Activated CD8-positive, alpha-beta memory T cell treated with anti-CD3 and anti-CD28 coated beads, Interleukin-2, amount 50 U/mL, for 4 hours (primary cell): ENCODE data around the gene CHCHD5.
"Not testable (repeated sequence)": the region's sequence is repeated elsewhere in the genome, so short reads cannot be mapped to it uniquely, and the experiment has no call there.

Experiments used
- DNase-seq: peaks from one replicate; pipeline ENCODE4 v3.0.0-alpha.2; 2020

Gene CHCHD5

DNA sequence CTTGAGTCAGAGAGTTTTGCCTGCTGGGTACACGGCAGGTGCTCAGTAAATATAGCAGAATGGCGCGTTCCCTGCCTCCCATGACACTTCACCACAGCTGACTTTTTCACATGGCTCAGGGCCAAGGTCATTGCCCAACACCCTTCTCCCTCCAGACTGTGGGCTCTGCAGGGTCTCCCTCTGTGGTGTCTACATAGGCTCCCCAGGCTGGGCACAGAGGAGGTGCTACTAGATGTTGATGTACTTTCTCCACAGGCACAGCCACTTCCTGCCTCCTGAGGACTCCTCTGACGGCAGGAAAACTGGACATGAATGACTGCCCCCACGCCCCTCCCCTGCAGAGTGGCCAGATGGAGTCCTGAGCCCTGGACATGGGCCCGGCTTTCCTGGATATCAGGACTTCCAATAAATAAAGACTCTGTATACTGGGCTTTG, 4.2 kb downstream of the CHCHD5 start:
- DNase-seq: no peak

DNA sequence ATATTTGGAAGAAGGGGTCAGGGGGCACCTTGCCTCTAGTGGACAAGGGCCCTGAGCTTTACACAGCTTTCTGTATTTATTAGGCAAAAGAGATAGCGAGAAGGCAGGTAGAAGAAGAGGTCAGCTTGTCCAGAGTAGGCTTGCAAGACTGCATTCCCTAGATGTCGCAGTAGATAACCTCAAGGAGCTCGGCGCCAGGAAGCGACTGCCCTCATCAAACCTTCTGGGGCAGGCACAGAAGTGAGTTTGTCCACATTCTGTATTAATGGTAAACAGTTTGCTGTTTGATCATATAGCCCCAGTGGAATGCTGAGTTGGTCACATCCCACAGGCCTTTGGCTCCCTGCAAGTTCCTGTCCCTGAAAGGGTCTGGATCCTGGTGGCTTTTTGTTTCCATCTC, 7.0 kb downstream of the CHCHD5 start:
- DNase-seq: no peak

DNA sequence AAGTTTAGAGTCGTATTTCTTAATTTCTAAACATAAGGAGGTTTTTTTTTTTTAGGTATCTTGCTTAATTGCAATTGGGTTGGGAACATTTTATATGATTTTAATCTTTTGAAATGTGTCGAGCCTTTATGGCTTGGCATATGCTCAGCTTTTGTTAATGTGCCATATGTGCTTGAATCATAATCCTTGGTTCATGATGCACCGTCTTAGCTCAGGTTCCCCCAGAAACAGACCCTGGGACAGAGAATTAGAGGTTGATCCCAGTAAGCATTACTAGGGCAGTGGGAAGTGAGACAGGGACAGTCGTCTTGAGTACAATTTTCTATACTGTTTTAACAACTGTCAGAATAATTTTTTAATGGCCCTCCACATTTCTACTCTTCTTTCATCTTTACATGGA, 9.3 kb downstream of the CHCHD5 start:
- no peak for DNase-seq

DNA sequence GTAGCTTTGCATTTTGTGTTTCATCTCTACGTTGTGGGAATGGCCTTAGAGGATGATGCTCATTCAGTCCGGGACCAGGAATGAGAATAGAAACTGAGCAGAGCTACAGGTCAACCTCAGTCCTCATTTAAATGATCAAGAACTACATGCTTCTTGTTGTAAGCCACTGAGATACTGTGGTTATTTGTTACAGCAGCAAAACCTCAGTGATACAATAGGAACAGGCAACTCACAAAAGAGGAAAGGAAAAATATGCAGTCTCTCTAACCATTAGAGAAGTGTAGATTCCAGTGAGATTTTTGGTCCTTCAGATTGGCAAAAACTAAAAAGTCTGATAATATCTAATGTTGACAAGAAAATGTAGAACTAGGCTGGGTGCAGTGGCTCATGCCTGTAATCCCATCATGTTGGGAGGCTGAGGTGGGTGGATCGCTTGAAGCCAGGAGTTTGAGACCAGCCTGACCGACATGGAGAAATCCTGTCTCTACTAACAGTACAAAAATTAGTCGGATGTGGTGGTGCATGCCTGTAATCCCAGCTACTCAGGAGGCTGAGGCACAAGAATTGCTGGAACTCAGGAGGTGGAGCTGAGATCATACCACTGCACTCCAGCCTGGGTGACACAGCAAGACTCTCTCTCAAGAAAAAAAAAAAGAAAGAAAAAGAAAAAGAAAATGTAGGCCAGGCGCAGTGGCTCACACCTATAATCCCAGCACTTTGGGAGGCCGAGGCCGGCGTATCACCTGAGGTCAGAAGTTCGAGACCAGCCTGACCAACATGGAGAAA, 13.3 kb downstream of the CHCHD5 start:
- no peak for DNase-seq

DNA sequence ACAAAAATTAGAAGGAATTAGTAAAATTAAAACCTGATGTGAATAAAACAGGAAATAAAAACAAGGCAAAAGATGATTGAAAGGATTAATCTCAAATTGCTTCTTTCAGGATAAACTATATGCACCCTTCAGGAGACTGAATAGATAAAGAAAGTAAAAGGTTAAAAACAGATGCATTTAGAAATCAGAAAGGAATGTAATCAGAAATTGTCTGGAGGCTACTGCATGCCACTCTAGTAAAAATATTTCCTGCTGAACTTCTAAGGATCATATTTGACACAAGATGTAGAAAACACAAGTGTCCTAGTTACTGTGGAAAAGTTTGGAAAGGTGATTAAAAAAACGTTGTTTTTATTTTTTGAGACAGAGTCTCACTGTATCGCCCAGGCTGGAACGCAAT, 16.2 kb downstream of the CHCHD5 start:
- DNase-seq: no peak

DNA sequence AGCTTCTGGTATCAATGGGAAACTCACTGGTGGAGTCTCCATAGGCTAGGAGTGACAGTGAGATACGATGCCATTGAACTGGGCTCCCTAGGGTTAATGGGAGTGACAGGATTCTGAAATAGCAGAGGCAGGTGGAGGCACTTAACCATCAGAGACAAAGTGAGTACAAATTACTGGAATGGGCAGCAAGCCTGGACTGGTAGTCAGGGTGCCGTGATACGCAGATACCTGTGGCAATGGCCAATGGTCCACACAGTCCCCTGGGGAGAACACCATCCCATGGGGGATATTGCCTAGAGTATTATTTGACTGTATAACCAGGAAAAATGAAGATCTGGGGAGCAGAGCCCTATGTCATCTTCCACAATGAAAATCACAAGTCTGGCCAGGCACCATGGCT, 17.3 kb downstream of the CHCHD5 start:
- no peak for DNase-seq

DNA sequence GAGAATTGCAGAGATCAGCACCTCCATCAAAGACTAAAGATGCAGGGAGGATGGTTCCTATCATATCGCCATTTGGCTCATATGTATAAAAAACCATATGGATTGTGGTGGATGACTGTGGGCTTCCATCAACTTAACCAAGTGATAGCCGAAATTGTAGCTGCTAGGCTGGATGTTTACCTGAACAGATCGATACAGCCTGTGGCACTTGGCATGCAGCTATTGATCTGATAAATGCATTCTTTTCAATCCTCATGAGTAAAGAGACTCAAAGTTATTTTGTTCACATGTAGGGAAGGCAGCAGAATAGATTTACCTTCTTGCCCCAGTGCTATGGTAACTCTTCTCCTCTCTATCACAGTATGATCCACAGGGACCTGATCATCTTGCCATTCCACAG, 18.5 kb downstream of the CHCHD5 start:
- DNase-seq: no peak

DNA sequence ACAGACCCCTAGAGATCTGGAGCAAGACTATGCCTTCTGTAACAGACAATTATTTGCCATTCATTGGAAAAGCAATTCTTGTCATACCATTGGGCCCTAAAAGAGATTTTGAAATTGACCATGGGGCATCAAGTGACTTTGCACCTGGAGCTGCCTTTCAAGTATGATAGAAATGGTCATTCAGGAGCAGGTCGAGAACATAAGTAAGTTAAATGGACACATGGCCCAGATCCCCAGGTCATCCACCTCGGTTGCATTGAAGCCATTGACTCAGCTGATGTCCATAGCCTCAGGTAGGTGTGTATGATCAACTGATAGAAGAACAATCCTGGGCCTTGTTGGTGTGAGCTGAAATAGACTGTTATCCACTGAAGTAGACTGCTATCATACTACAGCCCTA, 19.3 kb downstream of the CHCHD5 start:
- no peak for DNase-seq

DNA sequence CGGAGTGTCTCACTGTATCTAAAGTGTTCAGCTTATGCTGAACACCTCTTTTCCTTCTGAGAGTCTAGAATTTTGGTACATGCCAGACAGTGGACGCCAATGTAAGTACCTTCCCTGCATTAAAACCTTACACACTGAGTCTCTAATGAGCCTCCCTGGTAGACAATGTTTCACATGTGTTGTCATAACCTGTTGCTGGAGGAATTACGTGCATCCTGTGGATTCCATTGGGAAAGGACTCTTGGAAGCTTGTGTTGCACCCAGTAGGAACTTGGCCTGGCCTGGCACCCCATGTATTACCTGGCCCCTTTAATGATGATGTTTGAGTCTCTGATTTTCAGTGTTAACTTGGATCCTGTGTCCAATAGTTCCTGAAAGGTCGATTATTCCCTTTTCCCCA, 20.5 kb downstream of the CHCHD5 start:
- no peak for DNase-seq

DNA sequence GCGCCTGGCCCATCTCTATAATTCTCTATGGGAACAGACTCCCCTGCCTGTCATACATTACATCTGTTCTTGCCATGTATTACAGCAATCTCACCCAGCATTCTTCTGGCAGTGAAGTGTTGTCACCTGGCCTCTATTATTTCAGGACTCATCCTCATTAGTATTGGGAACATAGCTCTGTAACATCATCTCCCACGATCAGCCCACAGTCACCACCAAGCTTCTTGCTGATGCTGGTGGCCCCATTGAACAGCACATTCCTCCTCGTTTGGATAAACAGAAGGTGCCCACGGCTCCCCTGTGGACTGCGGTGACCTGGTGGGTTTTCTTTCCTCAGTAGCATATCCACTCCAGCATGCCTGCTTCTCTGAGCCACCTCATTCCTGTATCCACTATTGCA, 21.5 kb downstream of the CHCHD5 start:
- DNase-seq: no peak

DNA sequence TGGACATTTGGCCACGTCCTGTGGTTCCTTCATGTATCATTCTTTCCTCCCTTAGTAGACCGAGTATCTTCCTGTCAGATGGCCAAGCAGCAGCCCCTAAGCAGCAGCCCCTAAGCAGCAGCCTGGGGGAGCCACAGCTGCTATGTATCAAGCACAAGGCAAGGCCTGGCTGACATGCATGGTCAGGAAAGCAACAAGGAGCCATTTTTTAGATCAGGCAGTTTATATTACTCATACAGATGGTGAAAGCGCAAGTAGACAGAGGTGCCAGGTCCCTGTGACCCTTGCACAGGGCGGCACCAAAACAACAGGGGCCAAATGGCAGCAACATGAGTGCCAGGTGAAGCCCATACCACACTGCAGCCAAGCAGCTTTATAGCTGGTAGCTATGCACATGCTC, 22.1 kb downstream of the CHCHD5 start:
- no peak for DNase-seq

DNA sequence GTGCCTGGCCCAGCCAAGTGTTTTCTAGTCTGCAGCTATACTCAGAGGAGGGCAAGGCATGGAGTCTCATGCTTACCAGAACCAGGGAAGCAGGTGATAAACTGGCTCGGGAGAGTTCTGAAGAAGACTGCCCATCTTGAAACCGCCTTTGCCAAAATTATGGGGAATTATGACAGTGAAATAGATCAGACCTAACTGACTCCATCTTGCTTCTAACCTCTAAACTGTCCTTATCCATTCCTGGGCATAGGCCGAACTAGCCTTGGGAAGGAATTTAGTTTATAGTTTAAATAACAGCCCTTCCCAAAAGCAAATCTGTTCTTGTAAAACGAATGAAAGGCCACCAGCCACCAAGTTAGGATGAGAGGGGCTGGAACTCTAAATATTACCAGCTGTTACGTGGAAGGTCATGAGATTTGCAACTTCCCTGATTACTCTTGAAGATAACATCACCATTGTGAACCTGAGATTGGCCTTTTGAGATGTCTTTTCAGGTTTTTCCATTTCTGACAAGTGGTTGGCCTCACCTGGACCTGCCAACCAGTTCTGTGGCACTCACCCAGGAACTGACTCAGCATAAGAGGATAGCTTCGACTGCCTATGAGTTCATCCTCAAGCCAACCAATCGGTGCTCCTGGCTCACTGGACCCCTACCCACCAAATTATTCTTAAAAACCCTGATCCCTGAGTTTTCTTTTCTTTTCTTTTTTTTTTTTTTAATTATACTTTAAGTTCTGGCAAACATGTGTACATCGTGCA, 23.4 kb downstream of the CHCHD5 start:
- DNase-seq: no peak

DNA sequence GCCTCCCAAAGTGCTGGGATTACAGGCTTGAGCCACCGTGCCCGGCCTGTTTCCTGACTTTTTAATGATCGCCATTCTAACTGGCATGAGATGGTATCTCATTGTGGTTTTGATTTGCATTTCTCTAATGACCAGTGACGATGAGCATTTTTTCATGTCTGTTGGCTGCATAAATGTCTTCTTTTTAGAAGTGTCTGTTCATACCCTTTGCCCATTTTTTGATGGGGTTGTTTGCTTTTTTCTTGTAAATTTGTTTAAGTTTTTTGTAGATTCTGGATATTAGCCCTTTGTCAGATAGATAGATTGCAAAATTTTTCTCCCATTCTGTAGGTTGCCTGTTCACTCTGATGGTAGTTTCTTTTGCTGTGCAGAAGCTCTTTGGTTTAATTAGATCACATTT, 24.9 kb downstream of the CHCHD5 start:
- DNase-seq: not testable (repeated sequence)

DNA sequence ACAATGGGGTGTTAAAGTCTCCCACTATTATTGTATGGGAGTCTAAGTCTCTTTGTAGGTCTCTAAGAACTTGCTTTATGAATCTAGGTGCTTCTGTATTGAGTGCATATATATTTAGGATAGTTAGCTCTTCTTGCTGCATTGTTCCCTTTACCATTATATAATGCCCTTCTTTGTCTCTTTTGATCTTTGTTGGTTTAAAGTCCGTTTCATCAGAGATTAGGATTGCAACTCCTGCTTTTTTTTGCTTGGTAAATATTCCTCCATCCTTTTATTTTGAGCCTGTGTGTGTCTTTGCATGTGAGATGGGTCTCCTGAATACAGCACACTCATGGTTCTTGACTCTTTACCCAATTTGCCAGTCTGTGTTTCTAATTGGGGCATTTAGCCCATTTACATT, 27.9 kb downstream of the CHCHD5 start:
- not testable (repeated sequence) for DNase-seq

DNA sequence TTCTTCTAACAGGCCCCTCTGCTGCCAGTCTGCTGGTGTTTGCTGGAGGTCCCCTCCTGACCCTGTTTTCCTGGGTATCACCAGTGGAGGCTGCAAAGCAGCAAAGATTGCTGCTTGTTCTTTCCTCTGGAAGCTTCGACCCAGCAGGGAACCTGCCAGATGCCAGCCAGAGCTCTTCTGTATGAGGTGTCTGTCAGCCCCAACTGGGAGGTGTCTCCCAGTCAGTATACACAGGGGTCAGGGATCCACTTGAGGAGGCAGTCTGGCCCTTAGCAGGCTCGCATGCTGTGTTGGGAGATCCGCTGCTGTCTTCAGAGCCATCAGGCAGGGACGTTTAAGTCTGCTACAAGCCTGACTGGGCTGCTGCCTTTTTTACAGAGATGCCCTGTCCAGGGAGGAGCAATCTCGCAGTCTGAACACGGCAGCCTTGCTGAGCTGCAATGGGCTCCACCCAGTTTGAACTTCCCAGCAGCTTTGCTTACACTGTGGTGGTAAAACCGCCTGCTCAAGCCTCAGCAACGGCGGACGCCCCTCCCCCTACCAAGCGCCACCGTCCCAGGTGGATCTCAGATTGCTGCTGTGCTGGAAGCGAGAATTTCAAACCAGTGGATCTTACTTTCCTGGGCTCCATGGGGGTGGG, 29.9 kb downstream of the CHCHD5 start:
- DNase-seq: no peak

DNA sequence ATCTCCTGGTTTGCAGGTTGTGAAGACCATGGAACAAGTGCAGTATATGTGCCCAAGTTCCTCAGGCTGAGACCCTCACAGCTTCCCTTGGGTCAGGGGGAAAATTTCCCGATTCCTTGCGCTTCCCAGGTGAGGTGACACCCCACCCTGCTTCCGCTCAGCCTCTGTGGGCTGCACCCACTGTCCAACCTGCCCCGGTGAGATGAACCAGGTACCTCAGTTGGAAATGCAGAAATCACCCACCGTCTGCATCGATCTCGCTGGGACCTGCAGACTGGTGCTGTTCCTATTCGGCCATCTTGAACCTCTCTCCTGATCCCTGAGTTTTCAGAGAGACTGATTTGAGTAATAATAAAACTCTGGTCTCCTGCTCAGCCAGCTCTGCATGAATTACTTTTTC, 30.6 kb downstream of the CHCHD5 start:
- DNase-seq: no peak

DNA sequence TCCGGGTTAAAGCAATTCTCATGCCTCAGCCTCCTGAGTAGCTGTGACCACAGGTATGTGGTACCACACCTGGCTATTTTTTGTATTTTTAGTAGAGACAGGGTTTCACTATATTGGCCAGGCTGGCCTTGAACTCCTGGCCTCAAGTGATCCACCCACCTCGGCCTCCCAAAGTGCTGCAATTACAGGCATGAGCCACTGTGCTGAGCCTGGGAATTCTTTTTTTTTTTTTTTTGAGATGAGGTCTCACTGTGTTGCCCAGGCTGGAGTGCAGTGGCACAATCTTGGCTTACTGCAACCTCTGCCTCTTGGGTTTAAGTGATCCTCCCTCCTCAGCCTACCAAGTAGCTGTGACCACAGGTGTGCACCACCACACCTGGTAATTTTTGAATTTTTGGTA, 31.4 kb downstream of the CHCHD5 start:
- DNase-seq: not testable (repeated sequence)

DNA sequence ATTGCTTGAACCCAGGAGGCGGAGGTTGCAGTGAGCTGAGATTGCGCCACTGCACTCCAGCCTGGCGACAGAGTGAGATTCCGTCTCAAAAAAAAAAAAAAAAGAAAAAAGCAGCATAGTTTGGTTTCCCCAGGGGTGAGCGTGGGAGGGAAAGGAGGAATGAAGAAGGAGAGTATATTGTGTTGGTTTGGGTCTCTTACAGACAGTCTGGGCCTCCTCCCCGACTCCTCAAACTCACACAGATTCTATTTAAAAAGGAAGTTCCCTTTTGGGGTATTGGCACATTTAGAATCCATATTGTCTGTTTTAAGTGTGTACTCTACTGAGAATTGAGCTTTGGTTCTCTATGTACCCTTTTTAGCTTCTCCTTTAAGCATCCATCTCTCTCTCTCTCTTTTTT, 34.0 kb downstream of the CHCHD5 start:
- DNase-seq: no peak

DNA sequence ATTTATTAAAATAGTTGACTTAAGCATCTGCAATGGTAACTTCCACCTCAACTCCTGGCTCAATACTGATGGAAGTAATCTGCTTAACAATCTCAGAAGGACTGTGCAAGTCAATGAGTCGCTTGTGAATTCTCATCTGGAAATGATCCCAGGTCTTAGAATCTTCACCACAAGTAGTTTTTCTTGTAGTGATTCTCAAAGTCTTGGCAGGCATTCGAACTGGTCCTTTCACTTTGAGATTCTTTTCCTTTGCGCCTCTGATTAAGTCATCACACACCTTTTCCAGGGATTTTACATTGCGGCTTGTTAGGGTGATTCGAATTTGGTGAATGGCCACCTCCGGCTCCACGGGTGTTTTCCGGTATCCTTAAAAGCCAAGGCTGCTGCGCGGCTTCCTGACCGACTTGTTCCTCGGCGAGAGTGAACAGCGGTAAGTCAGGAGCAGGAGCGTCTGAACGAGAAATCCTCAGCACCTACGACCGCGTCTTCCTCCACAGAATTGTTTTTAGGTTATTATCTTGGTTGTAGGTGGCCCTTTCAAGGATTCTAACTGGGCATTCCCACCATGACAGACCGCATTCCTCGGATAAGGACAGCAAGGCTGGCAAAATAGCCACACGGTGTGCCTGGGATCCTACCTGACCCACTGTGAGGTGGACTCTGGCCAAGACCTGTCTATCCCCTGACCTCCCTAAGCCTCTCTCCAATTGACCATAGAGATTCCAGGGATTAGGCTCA, 37.5 kb downstream of the CHCHD5 start:
- no peak for DNase-seq

DNA sequence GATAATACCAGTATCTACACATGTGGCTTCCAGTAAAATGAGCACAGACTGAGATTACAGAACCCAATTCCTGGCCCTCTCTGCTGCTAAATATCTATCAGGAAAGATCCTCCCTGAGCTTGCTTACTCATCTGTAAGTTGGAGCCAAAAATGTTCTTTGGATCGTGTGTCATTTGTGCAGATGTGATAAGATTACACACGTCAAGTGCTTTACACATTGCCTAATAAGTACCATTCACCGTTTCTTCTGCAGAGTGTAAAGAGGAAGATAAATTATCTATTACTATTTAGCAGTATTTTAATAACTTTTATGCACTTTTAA, 38.1 kb downstream of the CHCHD5 start:
- DNase-seq: no peak

DNA sequence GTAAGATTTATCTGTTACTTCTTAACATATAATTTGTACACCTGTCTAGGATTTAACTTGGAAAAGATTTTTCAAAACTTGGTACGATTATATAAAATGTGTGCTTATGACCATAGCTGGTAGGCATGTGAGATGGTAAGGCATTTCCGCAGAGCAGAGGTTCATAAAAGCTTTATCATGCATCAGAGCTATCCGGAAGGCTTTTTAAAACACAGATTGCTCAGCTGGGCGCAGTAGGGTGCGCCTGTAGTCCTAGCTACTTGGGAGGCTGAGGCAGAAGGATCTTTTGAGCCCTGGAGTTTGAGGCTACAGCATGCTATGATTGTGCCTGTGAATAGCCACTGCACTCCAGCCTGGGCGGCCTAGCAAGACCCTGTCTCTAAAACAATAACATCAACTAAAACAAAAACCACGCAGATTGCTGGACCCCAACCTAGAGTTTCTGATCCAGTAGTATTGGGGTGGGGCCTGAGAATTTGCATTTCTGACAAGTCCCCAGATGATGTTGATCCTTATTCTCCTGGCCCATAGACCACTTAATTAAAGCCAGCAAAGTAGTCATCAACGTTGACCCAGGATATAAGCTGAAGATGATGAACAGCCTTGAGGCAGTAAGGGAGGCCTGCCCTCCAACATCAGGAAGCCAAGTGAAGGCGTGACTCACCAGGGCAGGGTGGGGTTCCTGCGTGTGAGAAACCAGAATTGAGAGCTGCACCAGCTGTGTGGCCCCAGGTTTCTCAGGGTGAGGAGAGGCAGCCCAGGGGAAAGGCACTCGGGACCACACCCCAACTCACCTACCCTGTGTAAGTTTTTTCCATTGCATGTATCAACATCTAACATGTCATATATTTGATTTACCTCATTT, 39.7 kb downstream of the CHCHD5 start:
- DNase-seq: peak; percentile 79

DNA sequence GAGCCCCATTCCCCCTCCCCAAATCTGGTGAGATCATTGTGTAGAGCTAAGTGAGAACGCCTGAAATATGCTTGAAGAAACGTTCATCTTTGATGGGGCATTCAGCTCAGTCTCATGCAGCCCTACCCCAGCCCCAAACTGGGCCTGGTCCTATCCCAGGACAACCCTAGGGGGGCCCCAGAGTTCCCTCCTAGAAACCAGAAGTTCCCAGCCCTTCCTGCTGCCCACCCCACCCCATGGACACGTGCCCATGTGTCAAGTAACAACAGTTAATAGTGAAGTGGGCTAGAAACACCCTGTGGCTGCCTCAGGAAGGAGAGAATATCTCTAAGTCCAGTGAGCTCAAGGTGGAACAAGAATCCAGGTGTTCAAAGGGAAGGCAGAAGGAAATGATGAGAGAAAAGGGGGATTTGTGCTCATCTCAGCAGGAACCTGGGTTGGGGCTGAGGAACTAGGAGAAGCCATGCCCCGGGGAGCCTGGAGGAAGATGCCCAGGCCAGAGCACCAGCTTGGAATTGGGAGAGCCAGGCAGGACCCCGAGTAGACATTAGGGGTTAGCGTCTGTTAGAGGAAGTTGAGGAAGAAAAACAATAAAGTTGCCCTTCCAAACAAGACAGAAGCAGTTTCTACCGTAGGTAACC, 41.2 kb downstream of the CHCHD5 start:
- no peak for DNase-seq
